HepG2 (cell line): ENCODE data around the gene EID3. TPM values are rescaled to one million over a fixed set of nuclear protein-coding genes. Genes with fewer than 3 reads are reported as not detected.

Experiments
- ATAC-seq: fragments of 200-7000 bp; cut with Tn5 transposase; 3 replicates; pipeline ENCODE4 v1.9.1; 2020; ENCODE audit warnings: mild to moderate bottlenecking, moderate library complexity
- BruUV-seq: library from RNA; stranded (reverse); fragments of 400-500 nt; replicated peaks from 2 replicates; lab custom pipeline; 2021; lab: Mats Ljungman, UMichigan
- CTCF ChIA-PET: fragments of 300-600 bp; formaldehyde crosslinking; extraction: SDS; loops from one replicate; lab custom pipeline; 2021; ENCODE audit warnings: low total read pairs, inconsistent platforms, low intra/inter-chr PET ratio; lab: Yijun Ruan, JAX
- POLR2A ChIA-PET: fragments of 350-600 bp; sonication (Branson Sonifier 250); formaldehyde crosslinking; loops from one replicate; lab custom pipeline; 2020; ENCODE audit warnings: antibody characterized with exemption, inconsistent platforms; lab: Yijun Ruan, JAX
- DNase-seq: peaks from one replicate; pipeline ENCODE4 v3.0.0-alpha.2; 2015; ENCODE audit warnings: low spot score
- FAIRE-seq: peaks from 3 replicates; lab custom pipeline; 2011; peaks lifted over from hg19 to GRCh38; lab: Jason Lieb, UNC
- H2AFZ ChIP-seq: one replicate; pipeline ENCODE4 v1.6.1; 2011; ENCODE audit warnings: low read length, inconsistent platforms
- H3K27ac ChIP-seq: fragments of 300-600 bp; 3 replicates; pipeline ENCODE4 v1.8.0; 2011; ENCODE audit warnings: mixed run types, mild to moderate bottlenecking, mixed read lengths, low read length, inconsistent platforms; ENCODE audit not compliant: insufficient read depth; ENCODE audit errors: extremely low read length
- H3K27me3 ChIP-seq, 2 experiments: fragments of 200-600 bp in 1 of 2; 2 replicates in 1 of 2; 3 replicates in 1 of 2; pipeline versions ENCODE4 v1.6.0 to v1.8.0; 2011; ENCODE audit warnings: low read length in 2 of 2, mild to moderate bottlenecking in 2 of 2, moderate library complexity in 2 of 2, inconsistent platforms in 1 of 2; ENCODE audit not compliant: insufficient read depth in 2 of 2, control insufficient read depth in 1 of 2
- H3K36me3 ChIP-seq, 2 experiments: fragments of 200-600 bp in 1 of 2; replicated peaks in 1 of 2; 2 replicates in 1 of 2; 3 replicates in 1 of 2; pipeline versions ENCODE4 v1.5.1 to v1.8.0; 2011; ENCODE audit warnings: low read length in 2 of 2, inconsistent platforms in 1 of 2; ENCODE audit not compliant: insufficient read depth in 2 of 2, control insufficient read depth in 1 of 2
- H3K4me1 ChIP-seq: 2 replicates; pipeline ENCODE4 v1.5.1; 2012; ENCODE audit warnings: low read length, inconsistent platforms; ENCODE audit not compliant: insufficient read depth
- H3K4me2 ChIP-seq: 2 replicates; pipeline ENCODE4 v1.6.0; 2011; ENCODE audit warnings: low read depth, low read length, inconsistent platforms
- H3K4me3 ChIP-seq, 3 experiments: fragments of 200-600 bp in 1 of 3; sonication (generic), shearing (Covaris generic) in 1 of 3; replicated peaks in 1 of 3; 2 replicates each; pipeline ENCODE4 v1.5.1; 2011 to 2016; ENCODE audit warnings: low read length in 3 of 3, inconsistent platforms in 2 of 3, low read depth in 2 of 3, mild to moderate bottlenecking in 2 of 3, control low read depth in 1 of 3, mixed read lengths in 1 of 3; ENCODE audit not compliant: insufficient read depth in 1 of 3
- H3K79me2 ChIP-seq: one replicate; pipeline ENCODE4 v1.6.1; 2011; ENCODE audit warnings: low read length, inconsistent platforms; ENCODE audit not compliant: insufficient read depth
- H3K9ac ChIP-seq: 2 replicates; pipeline ENCODE4 v1.6.0; 2011; ENCODE audit warnings: mild to moderate bottlenecking, low read depth, low read length, inconsistent platforms; ENCODE audit not compliant: insufficient read depth
- H3K9me3 ChIP-seq: 2 replicates; pipeline ENCODE4 v1.5.1; 2012; ENCODE audit warnings: mild to moderate bottlenecking, low read length
- H4K20me1 ChIP-seq: 2 replicates; pipeline ENCODE4 v1.6.0; 2011; ENCODE audit warnings: inconsistent platforms, mild to moderate bottlenecking, low read length, moderate library complexity; ENCODE audit not compliant: insufficient read depth
- HMG20A ChIP-seq: IDR thresholded peaks from 2 replicates; pipeline ENCODE4 v1.6.1; 2016; ENCODE audit warnings: borderline replicate concordance
- NR1H2 ChIP-seq: sonication (generic); formaldehyde crosslinking; IDR thresholded peaks from 2 replicates; pipeline ENCODE4 v1.8.1; 2022; ENCODE audit warnings: low read depth, missing genetic modification reagents, borderline replicate concordance
- PPARG ChIP-seq: conservative IDR thresholded peaks from 2 replicates; pipeline ENCODE4 v1.6.1; 2016; ENCODE audit warnings: missing biosample characterization, missing genetic modification reagents
- RFX3 ChIP-seq: IDR thresholded peaks from 2 replicates; pipeline ENCODE4 v1.6.1; 2016; ENCODE audit warnings: missing biosample characterization, missing genetic modification reagents
- TBP ChIP-seq: sonication (generic); formaldehyde crosslinking; IDR thresholded peaks from 2 replicates; pipeline ENCODE4 v1.5.0; 2020; ENCODE audit warnings: missing genetic modification reagents
- WGBS: methylation state at CpG from one replicate; pipeline ENCODE4 v1.1.6; 2017; ENCODE audit warnings: low lambda C conversion rate; 5-methylcytosine and 5-hydroxymethylcytosine counted together
- in situ Hi-C: cut with HindIII; loops from 2 replicates; pipeline ENCODE4 v1.10.0; 2017; ENCODE audit warnings: low pct_unique_long_range_greater_than_20kb; ENCODE audit not compliant: extremely low pct_ligation_motif_present
- intact Hi-C: fragments of 100-400 bp; cut with micrococcal nuclease; formaldehyde crosslinking; loops from one replicate; pipeline ENCODE4 v1.10.0; 2022; ENCODE audit not compliant: unreplicated experiment
- polyA plus RNA-seq, 8 experiments: library from polyadenylated mRNA; depleted of rRNA in 3 of 8; stranded (reverse) in 7 of 8; unstranded in 1 of 8; fragments of >200 nt; fragmentation: Illumina TruSeq in 4 of 8; extraction: Trizol in 4 of 8; gene quantifications; 2 replicates each; pipeline versions ENCODE4 v1.2.1 to v1.2.3, GENCODE V29; 2011 to 2016; ENCODE audit warnings: low read depth in 4 of 8, missing spikeins in 1 of 8, mixed read lengths in 1 of 8; ENCODE audit not compliant: insufficient read depth in 1 of 8
- total RNA-seq, 5 experiments: library from RNA; depleted of rRNA; stranded (reverse); fragments of >200 nt; fragmentation: Illumina TruSeq; extraction: Trizol; gene quantifications; 2 replicates each; pipeline ENCODE4 v1.2.3, GENCODE V29; 2016; ENCODE audit warnings: low read depth in 1 of 5
- TF ChIP-seq, protein P1 (sequence below): sonication (generic); formaldehyde crosslinking; IDR thresholded peaks from 2 replicates; pipeline ENCODE4 v1.5.0; 2020; ENCODE audit warnings: missing genetic modification reagents, mild to moderate bottlenecking, borderline replicate concordance
- TF ChIP-seq, protein P2 (sequence below): sonication (generic); formaldehyde crosslinking; IDR thresholded peaks from 2 replicates; pipeline ENCODE4 v1.4.0; 2020; ENCODE audit warnings: missing genetic modification reagents

EID3 gene
- total and polyA plus RNA-seq, 2 of the 13 experiments (the other 11 are each of a cell fraction or from before 2014, with no cell fraction given), result 0.38 to 4.5 TPM

DNA sequence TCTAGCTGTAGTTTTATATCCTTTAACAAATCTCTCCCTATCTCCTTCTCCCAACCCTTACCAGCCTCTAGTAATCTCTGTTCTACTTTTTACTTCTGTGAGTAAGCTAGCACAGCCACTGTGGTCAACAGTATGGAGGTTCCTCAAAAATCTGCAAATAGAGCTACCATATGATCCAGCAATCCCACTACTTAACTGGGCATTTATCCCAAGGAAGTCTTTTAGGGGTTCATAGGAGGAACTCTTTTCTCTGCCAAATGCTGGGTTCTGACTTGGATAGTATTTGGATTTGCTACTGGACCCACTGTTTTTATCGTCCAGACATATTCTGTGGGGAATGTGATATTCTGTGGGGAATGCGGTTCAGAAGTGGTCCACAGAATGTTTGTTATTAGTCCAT lies 41.1 kb downstream of the EID3 start (continued):
- no peak for TF ChIP-seq TBP (CRISPR knock-in tag)
- no peak for TF ChIP-seq PPARG
- TF ChIP-seq, protein P1, sequence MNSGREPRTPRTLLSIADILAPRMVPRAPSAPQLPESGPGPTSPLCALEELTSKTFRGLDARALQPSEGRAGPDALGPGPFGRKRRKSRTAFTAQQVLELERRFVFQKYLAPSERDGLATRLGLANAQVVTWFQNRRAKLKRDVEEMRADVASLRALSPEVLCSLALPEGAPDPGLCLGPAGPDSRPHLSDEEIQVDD (CRISPR knock-in tag), result no peak
- TF ChIP-seq RFX3 (CRISPR knock-in tag), result no peak

DNA sequence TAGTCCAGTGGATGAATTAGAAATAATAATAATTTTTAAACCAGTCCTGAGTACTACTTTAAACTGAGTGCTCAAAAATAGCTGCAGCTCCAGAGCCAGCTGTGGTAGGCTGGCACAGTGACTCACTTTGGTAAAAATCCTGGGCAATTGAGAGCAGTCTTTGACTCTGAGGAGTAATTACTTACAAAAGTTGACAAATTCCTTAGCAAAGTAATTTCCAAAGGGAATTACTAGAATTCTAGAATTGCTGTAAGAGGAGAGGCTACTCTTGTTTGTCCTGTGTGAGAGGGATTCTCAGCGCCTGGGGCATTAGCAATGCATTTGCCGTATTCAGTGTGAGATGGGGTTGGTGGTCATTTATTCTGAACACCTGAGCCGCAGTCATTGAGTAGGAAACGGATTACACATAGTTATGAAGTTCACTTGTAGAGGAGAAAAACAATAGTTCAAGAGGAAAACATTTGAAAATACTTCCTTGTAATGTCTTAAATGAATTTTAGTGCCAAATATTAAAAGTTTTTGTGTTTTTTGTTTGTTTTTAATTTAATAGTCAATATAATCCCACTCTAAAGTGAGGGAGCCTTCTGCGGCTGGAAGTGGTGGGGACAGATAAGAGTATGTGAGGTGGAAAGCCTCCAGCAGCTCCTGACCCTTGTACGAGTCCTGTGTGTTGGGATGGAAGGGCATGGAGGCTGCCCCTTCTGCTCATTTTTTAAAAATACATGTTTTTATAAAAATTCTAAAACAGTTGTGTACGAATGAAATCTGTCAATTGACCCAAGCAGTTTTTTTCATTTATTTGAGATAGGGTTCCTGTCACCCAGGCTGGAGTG lies 41.9 kb downstream of the EID3 start:
- Histone ChIP-seq H3K36me3 (peaks cover 15 to 79% of the 10 kb centered on the region in 2 experiments), H3K9ac (no peak overlapping the region)
- DNase-seq, result no peak

More for the DNA sequence above, 41.9 kb downstream of the EID3 start:
- WGBS, result over 99% methylated on average over 7 of the region's 7 CpGs
- in situ Hi-C loops (no loop called here), intact Hi-C loops (no loop called here)
- ATAC-seq (no peak), FAIRE-seq (no peak)
- Histone ChIP-seq H3K4me3 (no peak overlapping the region), H2AFZ (no peak overlapping the region), H3K27ac (no peak overlapping the region), H3K27me3 (no peaks in the 10 kb centered on the region), H3K4me2 (no peak overlapping the region), H3K4me1 (no peaks in the 10 kb centered on the region), H3K79me2 (no peaks in the 10 kb centered on the region), H3K9me3 (no peaks in the 10 kb centered on the region), H4K20me1 (no peaks in the 10 kb centered on the region; the same call in 1 of the 2 replicates)
- POLR2A ChIA-PET, result no interaction called here
- CTCF ChIA-PET, result no interaction called here
- no peak for TF ChIP-seq HMG20A
- TF ChIP-seq, protein P2, sequence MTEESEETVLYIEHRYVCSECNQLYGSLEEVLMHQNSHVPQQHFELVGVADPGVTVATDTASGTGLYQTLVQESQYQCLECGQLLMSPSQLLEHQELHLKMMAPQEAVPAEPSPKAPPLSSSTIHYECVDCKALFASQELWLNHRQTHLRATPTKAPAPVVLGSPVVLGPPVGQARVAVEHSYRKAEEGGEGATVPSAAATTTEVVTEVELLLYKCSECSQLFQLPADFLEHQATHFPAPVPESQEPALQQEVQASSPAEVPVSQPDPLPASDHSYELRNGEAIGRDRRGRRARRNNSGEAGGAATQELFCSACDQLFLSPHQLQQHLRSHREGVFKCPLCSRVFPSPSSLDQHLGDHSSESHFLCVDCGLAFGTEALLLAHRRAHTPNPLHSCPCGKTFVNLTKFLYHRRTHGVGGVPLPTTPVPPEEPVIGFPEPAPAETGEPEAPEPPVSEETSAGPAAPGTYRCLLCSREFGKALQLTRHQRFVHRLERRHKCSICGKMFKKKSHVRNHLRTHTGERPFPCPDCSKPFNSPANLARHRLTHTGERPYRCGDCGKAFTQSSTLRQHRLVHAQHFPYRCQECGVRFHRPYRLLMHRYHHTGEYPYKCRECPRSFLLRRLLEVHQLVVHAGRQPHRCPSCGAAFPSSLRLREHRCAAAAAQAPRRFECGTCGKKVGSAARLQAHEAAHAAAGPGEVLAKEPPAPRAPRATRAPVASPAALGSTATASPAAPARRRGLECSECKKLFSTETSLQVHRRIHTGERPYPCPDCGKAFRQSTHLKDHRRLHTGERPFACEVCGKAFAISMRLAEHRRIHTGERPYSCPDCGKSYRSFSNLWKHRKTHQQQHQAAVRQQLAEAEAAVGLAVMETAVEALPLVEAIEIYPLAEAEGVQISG, result no peak
- no peak for TF ChIP-seq NR1H2 (CRISPR knock-in tag)
- BruUV-seq, result no TSS peak
